Vagina (tissue), 2 donors: ENCODE results near the gene PIK3R5. TPM values are rescaled to one million over a fixed set of nuclear protein-coding genes. Genes with fewer than 3 reads are reported as not detected.

Source experiments
- DNase-seq, 2 donors: peaks; one replicate each; pipeline ENCODE4 v3.0.0-alpha.2; 2017; ENCODE audit errors: extremely low spot score in 2 of 2
- H3K27ac ChIP-seq: fragments of 200-600 bp; sonication (generic); one replicate; pipeline ENCODE4 v1.5.1; 2019
- H3K27me3 ChIP-seq: fragments of 200-600 bp; sonication (generic); one replicate; pipeline ENCODE4 v1.5.1; 2019
- H3K36me3 ChIP-seq, 2 donors: fragments of 200-600 bp; sonication (generic); one replicate each; pipeline ENCODE4 v1.5.1; 2017 to 2019
- H3K4me1 ChIP-seq: fragments of 200-600 bp; sonication (generic); one replicate; pipeline ENCODE4 v1.5.1; 2019
- H3K4me3 ChIP-seq, 2 donors: fragments of 200-600 bp; sonication (generic); 1 replicate in 1 of 2; 2 replicates in 1 of 2; pipeline ENCODE4 v1.5.1; 2016 to 2019
- H3K9me3 ChIP-seq: fragments of 200-600 bp; sonication (generic); one replicate; pipeline ENCODE4 v1.5.1; 2019
- POLR2A ChIP-seq, 2 donors: fragments of 450-650 bp; IDR thresholded peaks; one replicate each; pipeline ENCODE4 v1.6.1; 2017; ENCODE audit warnings: antibody characterized with exemption in 2 of 2, mild to moderate bottlenecking in 2 of 2, moderate library complexity in 2 of 2
- POLR2AphosphoS5 ChIP-seq, 2 donors: sonication (generic); formaldehyde crosslinking; IDR thresholded peaks; one replicate each; pipeline ENCODE4 v1.9.0; 2017; ENCODE audit warnings: antibody characterized with exemption in 2 of 2, mild to moderate bottlenecking in 2 of 2, low read depth in 1 of 2; ENCODE audit not compliant: insufficient read depth in 1 of 2
- intact Hi-C: fragments of 100-400 bp; cut with DNase I; formaldehyde crosslinking; loops from one replicate; pipeline ENCODE4 v1.15.1; 2023
- total RNA-seq: library from RNA; depleted of rRNA; stranded (reverse); fragments of >200 nt; gene quantifications from one replicate; pipeline ENCODE4 v1.2.3, GENCODE V29; 2016
- TF ChIP-seq, protein P1 (sequence below), 3 experiments: fragments of 450-650 bp in 2 of 3; fragments of 200-600 bp in 1 of 3; sonication (generic) in 1 of 3; IDR thresholded peaks; one replicate each; pipeline ENCODE4 v1.5.1; 2017 to 2019; ENCODE audit warnings: antibody characterized with exemption in 3 of 3, mild to moderate bottlenecking in 2 of 3, moderate library complexity in 2 of 3

PIK3R5 gene
- total RNA-seq, 1 donor from 2014 or later: 10.6 TPM

DNA sequence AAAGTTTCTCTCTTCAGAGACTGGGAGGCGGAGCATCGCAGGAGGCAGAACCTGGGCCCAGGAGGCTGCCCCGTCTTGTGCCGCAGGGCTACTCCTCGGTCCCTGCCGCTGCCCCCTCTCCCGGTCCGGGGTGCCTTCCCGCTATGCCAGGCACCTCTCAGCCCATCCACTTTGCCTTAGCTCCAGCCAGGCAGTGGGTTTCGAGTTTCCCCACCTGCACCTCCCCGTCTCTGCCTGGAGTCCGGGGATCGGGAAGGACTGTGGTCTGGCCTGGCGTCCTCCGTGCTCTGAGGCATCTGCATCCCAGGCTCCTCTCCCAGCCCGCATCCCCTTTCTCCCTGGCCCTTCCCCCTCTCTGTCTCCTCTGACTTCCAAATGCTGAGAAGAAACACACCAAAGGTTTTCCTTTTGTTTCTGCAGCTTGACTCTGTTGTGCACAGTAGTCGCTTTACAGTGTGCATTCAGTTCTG lies 71.3 kb downstream of the PIK3R5 start:
- no peak for DNase-seq
- Histone ChIP-seq H3K4me3 (peak overlapping the region; percentile 18 to 19), H3K27me3 (no peaks in the 10 kb centered on the region), H3K27ac (no peak overlapping the region), H3K4me1 (no peaks in the 10 kb centered on the region), H3K36me3 (no peaks in the 10 kb centered on the region), H3K9me3 (no peaks in the 10 kb centered on the region)
- TF ChIP-seq POLR2A (IDR thresholded peaks at IDR 0.05) (no peak), POLR2AphosphoS5 (IDR thresholded peaks at IDR 0.05; ENCODE audit: insufficient read depth in 1 of 2, low read depth in 1 of 2) (no peak)
- TF ChIP-seq, protein P1, sequence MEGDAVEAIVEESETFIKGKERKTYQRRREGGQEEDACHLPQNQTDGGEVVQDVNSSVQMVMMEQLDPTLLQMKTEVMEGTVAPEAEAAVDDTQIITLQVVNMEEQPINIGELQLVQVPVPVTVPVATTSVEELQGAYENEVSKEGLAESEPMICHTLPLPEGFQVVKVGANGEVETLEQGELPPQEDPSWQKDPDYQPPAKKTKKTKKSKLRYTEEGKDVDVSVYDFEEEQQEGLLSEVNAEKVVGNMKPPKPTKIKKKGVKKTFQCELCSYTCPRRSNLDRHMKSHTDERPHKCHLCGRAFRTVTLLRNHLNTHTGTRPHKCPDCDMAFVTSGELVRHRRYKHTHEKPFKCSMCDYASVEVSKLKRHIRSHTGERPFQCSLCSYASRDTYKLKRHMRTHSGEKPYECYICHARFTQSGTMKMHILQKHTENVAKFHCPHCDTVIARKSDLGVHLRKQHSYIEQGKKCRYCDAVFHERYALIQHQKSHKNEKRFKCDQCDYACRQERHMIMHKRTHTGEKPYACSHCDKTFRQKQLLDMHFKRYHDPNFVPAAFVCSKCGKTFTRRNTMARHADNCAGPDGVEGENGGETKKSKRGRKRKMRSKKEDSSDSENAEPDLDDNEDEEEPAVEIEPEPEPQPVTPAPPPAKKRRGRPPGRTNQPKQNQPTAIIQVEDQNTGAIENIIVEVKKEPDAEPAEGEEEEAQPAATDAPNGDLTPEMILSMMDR (IDR thresholded peaks at IDR 0.05): no peak
- intact Hi-C loops: no loop called here

DNA sequence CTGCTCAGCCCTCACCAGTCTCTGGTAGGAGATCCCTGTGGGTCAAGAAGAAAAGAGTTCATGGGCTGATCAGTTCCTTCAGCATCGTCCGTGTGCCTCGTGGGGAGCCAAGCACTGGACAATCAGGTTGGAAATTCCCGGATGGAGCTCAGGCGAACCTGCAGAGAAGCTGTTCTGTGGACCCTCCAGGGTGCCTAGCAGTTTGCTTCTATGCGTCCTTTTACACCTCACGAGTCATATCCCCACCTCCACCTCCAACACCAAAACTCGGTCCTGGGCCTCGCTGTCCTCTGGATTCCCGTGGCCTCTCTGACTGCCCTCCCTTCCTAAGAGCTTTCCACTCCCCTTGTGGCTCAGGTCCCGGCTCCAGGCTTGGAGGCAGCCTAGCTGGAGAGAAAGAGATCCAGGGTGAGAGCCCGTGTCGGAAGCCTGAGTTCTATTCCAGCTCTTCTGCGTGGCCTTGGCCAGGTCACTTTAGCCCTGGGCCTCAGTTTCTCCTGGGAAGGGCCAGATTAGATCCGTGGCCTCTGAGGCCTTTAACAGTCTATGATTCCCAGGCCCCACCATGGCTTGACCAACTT lies 71.8 kb downstream of the PIK3R5 start:
- Histone ChIP-seq H3K4me3 (no peak overlapping the region), H3K27me3 (no peaks in the 10 kb centered on the region), H3K9me3 (no peaks in the 10 kb centered on the region), H3K27ac (no peak overlapping the region), H3K36me3 (no peaks in the 10 kb centered on the region), H3K4me1 (no peaks in the 10 kb centered on the region)
- TF ChIP-seq POLR2AphosphoS5 (IDR thresholded peaks at IDR 0.05; ENCODE audit: insufficient read depth in 1 of 2, low read depth in 1 of 2) (no peak), POLR2A (IDR thresholded peaks at IDR 0.05) (no peak)
- TF ChIP-seq, protein P1 (IDR thresholded peaks at IDR 0.05): no peak
- intact Hi-C loops: no loop called here
- no peak for DNase-seq

DNA sequence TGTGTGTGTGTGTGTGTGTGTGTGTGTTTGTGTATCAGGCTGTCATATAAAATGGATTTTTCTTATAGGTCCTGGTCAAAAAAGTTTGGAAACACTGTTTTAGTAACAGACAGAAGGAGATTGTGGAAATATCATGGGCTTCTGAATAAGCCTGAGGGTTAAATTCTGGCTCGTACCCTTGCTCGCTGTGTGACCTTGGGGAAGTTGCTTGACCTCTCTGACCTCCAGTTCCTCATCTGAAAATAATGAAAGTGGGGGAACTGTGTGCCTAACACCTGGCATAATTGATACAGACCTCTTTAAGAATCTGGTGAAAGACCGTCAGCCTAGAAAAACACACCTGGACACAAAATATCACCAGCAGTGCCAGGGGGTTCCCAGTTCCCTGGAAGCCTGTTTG lies 72.4 kb downstream of the PIK3R5 start:
- TF ChIP-seq, protein P1 (IDR thresholded peaks at IDR 0.05): no peak
- TF ChIP-seq POLR2AphosphoS5 (IDR thresholded peaks at IDR 0.05; ENCODE audit: insufficient read depth in 1 of 2, low read depth in 1 of 2) (no peak), POLR2A (IDR thresholded peaks at IDR 0.05) (no peak)
- Histone ChIP-seq H3K27me3 (no peaks in the 10 kb centered on the region), H3K27ac (no peak overlapping the region), H3K4me1 (no peaks in the 10 kb centered on the region), H3K36me3 (no peaks in the 10 kb centered on the region), H3K4me3 (no peak overlapping the region), H3K9me3 (no peaks in the 10 kb centered on the region)
- intact Hi-C loops: no loop called here
- DNase-seq: no peak

DNA sequence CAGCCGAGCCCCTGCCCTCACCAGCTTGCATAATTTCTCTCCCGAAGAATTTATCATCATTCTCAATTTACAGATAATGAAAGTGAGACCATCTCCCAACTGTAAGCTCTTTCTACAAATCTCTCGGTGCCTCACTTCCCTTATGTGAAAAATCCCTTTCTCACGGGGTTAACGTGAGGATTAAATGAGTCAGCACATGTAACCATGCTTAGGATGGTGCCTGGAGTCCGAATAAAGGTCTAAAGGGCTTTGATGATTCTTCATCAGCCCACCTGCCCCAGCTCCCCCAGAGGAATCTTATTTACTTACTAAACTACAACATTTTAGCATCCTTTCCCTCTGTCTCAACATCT lies 73.2 kb downstream of the PIK3R5 start:
- Histone ChIP-seq H3K4me3 (no peak overlapping the region), H3K36me3 (no peaks in the 10 kb centered on the region), H3K4me1 (no peaks in the 10 kb centered on the region), H3K27me3 (no peaks in the 10 kb centered on the region), H3K27ac (no peak overlapping the region), H3K9me3 (no peaks in the 10 kb centered on the region)
- intact Hi-C loops: no loop called here
- TF ChIP-seq POLR2A (IDR thresholded peaks at IDR 0.05) (no peak), POLR2AphosphoS5 (IDR thresholded peaks at IDR 0.05; ENCODE audit: insufficient read depth in 1 of 2, low read depth in 1 of 2) (no peak)
- TF ChIP-seq, protein P1 (IDR thresholded peaks at IDR 0.05): no peak
- DNase-seq: no peak

DNA sequence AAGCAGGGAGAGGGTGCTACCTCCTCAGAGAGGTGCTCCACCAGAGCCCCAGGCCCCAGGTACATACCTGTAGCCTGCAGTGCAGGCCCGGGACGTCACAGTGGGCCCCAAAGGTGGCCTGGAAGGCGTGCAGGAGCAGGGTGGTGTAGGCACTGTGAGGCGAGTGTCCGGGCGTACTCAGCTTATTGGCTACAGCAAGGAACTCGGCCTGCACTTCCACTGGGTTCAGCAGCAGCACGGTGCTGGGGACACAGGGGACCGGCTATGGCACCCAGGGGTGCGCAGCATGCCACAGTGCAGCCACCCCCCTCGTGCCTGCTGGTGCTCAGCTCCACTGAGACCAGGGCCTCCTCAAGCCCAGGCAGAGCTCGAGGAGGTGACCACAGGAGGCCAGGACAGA lies 74.8 kb downstream of the PIK3R5 start:
- intact Hi-C loops: no loop called here
- DNase-seq: no peak
- no peak for TF ChIP-seq POLR2A (IDR thresholded peaks at IDR 0.05)
- TF ChIP-seq, protein P1 (IDR thresholded peaks at IDR 0.05): no peak
- no peak for TF ChIP-seq POLR2AphosphoS5 (IDR thresholded peaks at IDR 0.05; ENCODE audit: insufficient read depth in 1 of 2, low read depth in 1 of 2)
- H3K27me3 ChIP-seq: no peaks in the 10 kb centered on the region
- no peaks in the 10 kb centered on the region for H3K4me1 ChIP-seq
- H3K36me3 ChIP-seq: no peaks in the 10 kb centered on the region
- no peaks in the 10 kb centered on the region for H3K9me3 ChIP-seq
- H3K27ac ChIP-seq: no peak overlapping the region
- H3K4me3 ChIP-seq: no peak overlapping the region
